B cell (primary cell): ENCODE measurements around the gene SALL3.

Experiments
- CTCF ChIP-seq: fragments of 200-600 bp; IDR thresholded peaks from one replicate; pipeline ENCODE4 v1.8.0; 2022; ENCODE audit warnings: antibody characterized with exemption, mild to moderate bottlenecking
- EZH2 ChIP-seq: IDR thresholded peaks from 2 replicates; pipeline ENCODE4 v1.6.1; 2012; ENCODE audit warnings: borderline replicate concordance, low read depth, mild to moderate bottlenecking, moderate library complexity, low read length; ENCODE audit not compliant: insufficient read depth, poor library complexity, severe bottlenecking

- TF ChIP-seq CTCF (no peak), EZH2 (no peak)
These were observed 43.2 kb upstream of the SALL3 start for GRCh38 chr18:78936251-78937005.
